ENCODE data around the gene ARHGEF17.

Gene ARHGEF17

GRCh38 chr11:73397468-73398131, 89.5 kb downstream of the ARHGEF17 start:
- DNase-seq: no peak

- DNase-seq: no peak
Observed at GRCh38 chr11:73398132-73398526, 90.1 kb downstream of the ARHGEF17 start.

- no peak for DNase-seq
Observed at GRCh38 chr11:73398721-73399120, 90.6 kb downstream of the ARHGEF17 start.

GRCh38 chr11:73399159-73399590, 91.1 kb downstream of the ARHGEF17 start:
- no peak for DNase-seq

- no peak for DNase-seq
Observed at GRCh38 chr11:73399636-73400035, 91.6 kb downstream of the ARHGEF17 start.

GRCh38 chr11:73400293-73400692, 92.2 kb downstream of the ARHGEF17 start:
- DNase-seq: no peak

GRCh38 chr11:73401217-73401923, 93.3 kb downstream of the ARHGEF17 start:
- DNase-seq: no peak

GRCh38 chr11:73401924-73402833, 94.1 kb downstream of the ARHGEF17 start:
- DNase-seq: no peak

GRCh38 chr11:73402834-73403185, 94.7 kb downstream of the ARHGEF17 start:
- no peak for DNase-seq

GRCh38 chr11:73403541-73403940, 95.5 kb downstream of the ARHGEF17 start:
- DNase-seq: no peak

GRCh38 chr11:73404048-73404447, 96.0 kb downstream of the ARHGEF17 start:
- peak; percentile 16 for DNase-seq

- DNase-seq: no peak
Observed at GRCh38 chr11:73404506-73405145, 96.5 kb downstream of the ARHGEF17 start.

GRCh38 chr11:73405146-73405510, 97.1 kb downstream of the ARHGEF17 start:
- no peak for DNase-seq

- no peak for DNase-seq
Observed at GRCh38 chr11:73406131-73406530, 98.1 kb downstream of the ARHGEF17 start.

GRCh38 chr11:73406619-73407018, 98.5 kb downstream of the ARHGEF17 start:
- no peak for DNase-seq

- no peak for DNase-seq
Observed at GRCh38 chr11:73409431-73409830, 101.4 kb downstream of the ARHGEF17 start.

- no peak for DNase-seq
Observed at GRCh38 chr11:73410627-73411026, 102.6 kb downstream of the ARHGEF17 start.

GRCh38 chr11:73411031-73411430, 103.0 kb downstream of the ARHGEF17 start:
- no peak for DNase-seq

- DNase-seq: no peak
Observed at GRCh38 chr11:73412308-73412707, 104.2 kb downstream of the ARHGEF17 start.

GRCh38 chr11:73413256-73413655, 105.2 kb downstream of the ARHGEF17 start:
- DNase-seq: no peak

GRCh38 chr11:73414977-73415651, 107.0 kb downstream of the ARHGEF17 start:
- DNase-seq: no peak

GRCh38 chr11:73415854-73416615, 108.0 kb downstream of the ARHGEF17 start:
- DNase-seq: no peak
